ENCODE measurements around the gene GABRA4.

Gene GABRA4

GRCh38 chr4:46956451-46956850, 36.9 kb downstream of the GABRA4 start (continued):
- TF ChIP-seq, protein P1, sequence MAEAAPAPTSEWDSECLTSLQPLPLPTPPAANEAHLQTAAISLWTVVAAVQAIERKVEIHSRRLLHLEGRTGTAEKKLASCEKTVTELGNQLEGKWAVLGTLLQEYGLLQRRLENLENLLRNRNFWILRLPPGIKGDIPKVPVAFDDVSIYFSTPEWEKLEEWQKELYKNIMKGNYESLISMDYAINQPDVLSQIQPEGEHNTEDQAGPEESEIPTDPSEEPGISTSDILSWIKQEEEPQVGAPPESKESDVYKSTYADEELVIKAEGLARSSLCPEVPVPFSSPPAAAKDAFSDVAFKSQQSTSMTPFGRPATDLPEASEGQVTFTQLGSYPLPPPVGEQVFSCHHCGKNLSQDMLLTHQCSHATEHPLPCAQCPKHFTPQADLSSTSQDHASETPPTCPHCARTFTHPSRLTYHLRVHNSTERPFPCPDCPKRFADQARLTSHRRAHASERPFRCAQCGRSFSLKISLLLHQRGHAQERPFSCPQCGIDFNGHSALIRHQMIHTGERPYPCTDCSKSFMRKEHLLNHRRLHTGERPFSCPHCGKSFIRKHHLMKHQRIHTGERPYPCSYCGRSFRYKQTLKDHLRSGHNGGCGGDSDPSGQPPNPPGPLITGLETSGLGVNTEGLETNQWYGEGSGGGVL (tag by site-specific recombination; IDR thresholded peaks at IDR 0.05) = no peak
- TF ChIP-seq GFI1B (tag by site-specific recombination; IDR thresholded peaks at IDR 0.05) (no peak), ZFP3 (tag by site-specific recombination; IDR thresholded peaks at IDR 0.05; ENCODE audit: low read depth) (no peak), ZNF514 (tag by site-specific recombination; IDR thresholded peaks at IDR 0.05) (no peak), MEIS1 (CRISPR knock-in tag; IDR thresholded peaks at IDR 0.05; ENCODE audit: borderline replicate concordance) (no peak), KLF7 (tag by site-specific recombination; IDR thresholded peaks at IDR 0.05; ENCODE audit: borderline replicate concordance) (no peak), ZNF175 (tag by site-specific recombination; IDR thresholded peaks at IDR 0.05) (no peak), ZNF138 (tag by site-specific recombination; IDR thresholded peaks at IDR 0.05; ENCODE audit: borderline replicate concordance) (no peak), ZNF404 (tag by site-specific recombination; IDR thresholded peaks at IDR 0.05) (no peak)

DNA sequence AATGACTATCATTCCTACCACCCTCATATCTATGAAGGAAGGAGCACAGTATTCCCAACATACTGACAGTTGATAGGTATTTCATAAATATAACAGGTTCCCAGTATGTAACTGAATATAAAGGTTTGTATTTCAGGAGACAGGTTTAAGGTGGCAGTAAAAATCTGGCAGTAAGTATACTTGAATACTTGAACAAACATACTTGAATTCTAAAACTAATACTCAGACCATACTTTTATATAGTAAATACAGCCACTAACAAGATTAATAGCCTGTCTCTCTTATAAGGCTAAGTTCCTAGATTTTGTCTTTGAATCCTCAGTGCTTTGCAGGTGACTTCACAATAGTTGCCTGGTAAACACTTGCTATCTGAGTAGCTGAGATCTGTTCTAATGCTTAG, 37.8 kb downstream of the GABRA4 start:
- Histone ChIP-seq H3K9me3 (ENCODE audit: control insufficient read depth, insufficient read depth, low read depth, low read length) (no peaks in the 10 kb centered on the region), H3K4me3 (ENCODE audit: low read depth, low read length) (no peak overlapping the region), H3K4me1 (ENCODE audit: control insufficient read depth, insufficient read depth, low read length) (no peaks in the 10 kb centered on the region), H3K36me3 (ENCODE audit: control insufficient read depth in 2 of 2, insufficient read depth in 1 of 2, low read length in 2 of 2) (no peaks in the 10 kb centered on the region), H3K27ac (ENCODE audit: extremely low read depth, low read depth, low read length) (no peak overlapping the region)
- ChIA-PET POLR2A (no interaction called here), CTCF (no interaction called here)
- TF ChIP-seq ZNF473 (tag by site-specific recombination; IDR thresholded peaks at IDR 0.05) (no peak), GLIS1 (tag by site-specific recombination; IDR thresholded peaks at IDR 0.05) (no peak), SCRT2 (tag by site-specific recombination; IDR thresholded peaks at IDR 0.05) (no peak), KLF7 (tag by site-specific recombination; IDR thresholded peaks at IDR 0.05; ENCODE audit: borderline replicate concordance) (no peak), SP2 (tag by site-specific recombination; IDR thresholded peaks at IDR 0.05) (no peak), ZNF214 (tag by site-specific recombination; IDR thresholded peaks at IDR 0.05; ENCODE audit: borderline replicate concordance) (no peak), ZNF626 (tag by site-specific recombination; IDR thresholded peaks at IDR 0.05) (no peak), ZNF37A (tag by site-specific recombination; IDR thresholded peaks at IDR 0.05) (no peak), GLIS2 (tag by site-specific recombination; IDR thresholded peaks at IDR 0.05) (no peak)

DNA sequence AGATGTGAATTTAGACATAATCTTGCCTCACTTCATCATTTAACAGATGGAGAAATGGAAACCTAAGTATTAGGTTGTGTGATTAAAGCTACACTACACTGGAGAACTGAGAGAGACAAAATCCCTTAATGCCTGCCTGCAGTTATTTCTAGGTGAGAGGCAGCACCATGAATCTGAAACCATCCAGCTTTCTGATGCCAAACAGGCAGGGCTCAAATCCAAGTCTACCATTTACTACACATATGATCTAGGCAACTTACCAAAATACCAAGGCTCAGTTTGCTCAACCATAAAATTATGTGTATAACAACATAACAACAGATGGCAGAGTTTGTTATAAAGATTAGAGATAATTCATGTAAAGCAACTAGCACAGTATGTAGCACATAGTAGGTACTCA, 38.7 kb downstream of the GABRA4 start:
- Histone ChIP-seq H3K27ac (ENCODE audit: extremely low read depth, low read depth, low read length) (no peak overlapping the region), H3K36me3 (ENCODE audit: control insufficient read depth in 2 of 2, insufficient read depth in 1 of 2, low read length in 2 of 2) (no peaks in the 10 kb centered on the region), H3K4me3 (ENCODE audit: low read depth, low read length) (no peak overlapping the region), H3K4me1 (ENCODE audit: control insufficient read depth, insufficient read depth, low read length) (no peaks in the 10 kb centered on the region), H3K9me3 (ENCODE audit: control insufficient read depth, insufficient read depth, low read depth, low read length) (no peaks in the 10 kb centered on the region)
- no peak for TF ChIP-seq ZNF23 (tag by site-specific recombination; IDR thresholded peaks at IDR 0.05; ENCODE audit: borderline replicate concordance)
- no peak for TF ChIP-seq SP7 (tag by site-specific recombination; IDR thresholded peaks at IDR 0.05)
- no peak for TF ChIP-seq ZNF366 (tag by site-specific recombination; conservative IDR thresholded peaks at IDR 0.05)
- TF ChIP-seq SCRT1 (tag by site-specific recombination; IDR thresholded peaks at IDR 0.05; ENCODE audit: borderline replicate concordance) = no peak
- TF ChIP-seq, protein P2, sequence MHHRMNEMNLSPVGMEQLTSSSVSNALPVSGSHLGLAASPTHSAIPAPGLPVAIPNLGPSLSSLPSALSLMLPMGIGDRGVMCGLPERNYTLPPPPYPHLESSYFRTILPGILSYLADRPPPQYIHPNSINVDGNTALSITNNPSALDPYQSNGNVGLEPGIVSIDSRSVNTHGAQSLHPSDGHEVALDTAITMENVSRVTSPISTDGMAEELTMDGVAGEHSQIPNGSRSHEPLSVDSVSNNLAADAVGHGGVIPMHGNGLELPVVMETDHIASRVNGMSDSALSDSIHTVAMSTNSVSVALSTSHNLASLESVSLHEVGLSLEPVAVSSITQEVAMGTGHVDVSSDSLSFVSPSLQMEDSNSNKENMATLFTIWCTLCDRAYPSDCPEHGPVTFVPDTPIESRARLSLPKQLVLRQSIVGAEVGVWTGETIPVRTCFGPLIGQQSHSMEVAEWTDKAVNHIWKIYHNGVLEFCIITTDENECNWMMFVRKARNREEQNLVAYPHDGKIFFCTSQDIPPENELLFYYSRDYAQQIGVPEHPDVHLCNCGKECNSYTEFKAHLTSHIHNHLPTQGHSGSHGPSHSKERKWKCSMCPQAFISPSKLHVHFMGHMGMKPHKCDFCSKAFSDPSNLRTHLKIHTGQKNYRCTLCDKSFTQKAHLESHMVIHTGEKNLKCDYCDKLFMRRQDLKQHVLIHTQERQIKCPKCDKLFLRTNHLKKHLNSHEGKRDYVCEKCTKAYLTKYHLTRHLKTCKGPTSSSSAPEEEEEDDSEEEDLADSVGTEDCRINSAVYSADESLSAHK (tag by site-specific recombination; IDR thresholded peaks at IDR 0.05) = no peak
- no peak for TF ChIP-seq ZEB2 (tag by site-specific recombination; IDR thresholded peaks at IDR 0.05)
- TF ChIP-seq ZNF221 (tag by site-specific recombination; IDR thresholded peaks at IDR 0.05; ENCODE audit: borderline replicate concordance) = no peak
- TF ChIP-seq ZBTB48 (tag by site-specific recombination; IDR thresholded peaks at IDR 0.05) = no peak
- ChIA-PET CTCF (no interaction called here), POLR2A (no interaction called here)
